Smooth muscle cell of the umbilical artery (primary cell): ENCODE data around the gene TMCC2. TPM values are rescaled to one million over a fixed set of nuclear protein-coding genes. Genes with fewer than 3 reads are reported as not detected.

Experiments used
- total RNA-seq: library from RNA; depleted of rRNA; stranded (reverse); fragments of >200 nt; gene quantifications from 2 replicates; pipeline ENCODE4 v1.2.3, GENCODE V29; 2014

The TMCC2 gene
- total RNA-seq = 4.5 and 6.8 TPM in 2 replicates

GRCh38 chr1:205227584-205228013 lies at the start of gene TMCC2:
Gene TMCC2 (plus strand): TSS chr1:205227946. CDS start chr1:205228565, 619 bp downstream.

GRCh38 chr1:205211169-205211838 lies 16.4 kb upstream of the TMCC2 start, which contains the start of gene DSTYK:
Gene DSTYK (minus strand): TSS chr1:205211702. CDS start chr1:205211535, 167 bp downstream.

GRCh38 chr1:205321162-205321958 lies 93.6 kb downstream of the TMCC2 start, which contains the start of gene NUAK2:
Gene NUAK2 (minus strand): TSS chr1:205321745. CDS start chr1:205321628, 117 bp downstream.

Other genes with a start within 250 kb of the TMCC2 start
- not detected in 2 replicates for gene CNTN2, start 184.7 kb upstream of the TMCC2 start, total RNA-seq
- gene TMEM81, start 143.5 kb upstream of the TMCC2 start, total RNA-seq = 1.4 and 1.8 TPM in 2 replicates
- gene RBBP5, start 106.0 kb upstream of the TMCC2 start, total RNA-seq = 21.7 and 22.7 TPM in 2 replicates
- 18.4 and 20.3 TPM in 2 replicates for gene DSTYK, start 16.2 kb upstream of the TMCC2 start, total RNA-seq
- 6.4 and 6.8 TPM in 2 replicates for gene NUAK2, start 93.8 kb downstream of the TMCC2 start, total RNA-seq
- gene KLHDC8A, start 129.0 kb downstream of the TMCC2 start, total RNA-seq = not detected in 2 replicates
- not detected in 2 replicates for gene LEMD1, start 194.1 kb downstream of the TMCC2 start, total RNA-seq
- gene BLACAT1, start 228.1 kb downstream of the TMCC2 start, total RNA-seq = not detected in 2 replicates